ENCODE measurements around the gene ITGB6.

DNA sequence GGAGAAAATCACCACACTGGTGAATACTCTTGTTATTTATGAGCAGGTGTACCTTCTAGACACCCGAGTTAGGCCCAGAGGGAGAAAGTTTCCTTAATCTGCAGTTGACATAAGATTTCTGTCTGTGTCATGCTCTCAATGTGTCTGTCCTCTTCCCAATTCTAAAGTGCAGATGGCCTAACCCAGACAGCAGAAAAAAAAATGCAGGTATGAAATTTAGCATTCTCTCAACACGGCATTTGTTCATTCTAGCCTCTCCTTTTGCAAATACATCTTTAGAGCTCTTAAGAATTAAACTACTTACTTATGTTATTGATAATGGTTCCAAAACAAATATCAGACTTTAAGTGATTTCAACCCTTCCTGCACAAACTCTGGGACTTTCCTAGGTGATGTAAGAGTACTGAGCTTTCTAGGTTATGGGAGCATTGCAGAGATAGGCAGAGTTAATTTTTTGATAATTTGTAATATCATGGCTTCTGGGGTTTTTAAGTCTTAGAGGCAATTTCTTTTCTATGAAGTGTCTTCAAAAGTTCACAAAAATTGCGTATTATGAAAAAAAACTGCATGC is 32.9 kb upstream of the ITGB6 start:
- TF ChIP-seq, protein P1, sequence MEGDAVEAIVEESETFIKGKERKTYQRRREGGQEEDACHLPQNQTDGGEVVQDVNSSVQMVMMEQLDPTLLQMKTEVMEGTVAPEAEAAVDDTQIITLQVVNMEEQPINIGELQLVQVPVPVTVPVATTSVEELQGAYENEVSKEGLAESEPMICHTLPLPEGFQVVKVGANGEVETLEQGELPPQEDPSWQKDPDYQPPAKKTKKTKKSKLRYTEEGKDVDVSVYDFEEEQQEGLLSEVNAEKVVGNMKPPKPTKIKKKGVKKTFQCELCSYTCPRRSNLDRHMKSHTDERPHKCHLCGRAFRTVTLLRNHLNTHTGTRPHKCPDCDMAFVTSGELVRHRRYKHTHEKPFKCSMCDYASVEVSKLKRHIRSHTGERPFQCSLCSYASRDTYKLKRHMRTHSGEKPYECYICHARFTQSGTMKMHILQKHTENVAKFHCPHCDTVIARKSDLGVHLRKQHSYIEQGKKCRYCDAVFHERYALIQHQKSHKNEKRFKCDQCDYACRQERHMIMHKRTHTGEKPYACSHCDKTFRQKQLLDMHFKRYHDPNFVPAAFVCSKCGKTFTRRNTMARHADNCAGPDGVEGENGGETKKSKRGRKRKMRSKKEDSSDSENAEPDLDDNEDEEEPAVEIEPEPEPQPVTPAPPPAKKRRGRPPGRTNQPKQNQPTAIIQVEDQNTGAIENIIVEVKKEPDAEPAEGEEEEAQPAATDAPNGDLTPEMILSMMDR (IDR thresholded peaks at IDR 0.05; ENCODE audit: insufficient read depth, low read depth, low read length): no peak
- TF ChIP-seq EZH2 (IDR thresholded peaks at IDR 0.05; ENCODE audit: insufficient read depth, low read length): no peak

Data from astrocyte (in vitro differentiated cells and primary cell).